A549 treated with AZD9567 at 1 μM for 4 hours (cell line): ENCODE data around the gene PYGL. TPM values are rescaled to one million over a fixed set of nuclear protein-coding genes. Genes with fewer than 3 reads are reported as not detected.

ENCODE experiments used
- total RNA-seq: library from RNA; stranded (reverse); fragments of 200-300 nt; extraction: Qiagen RNA extraction; gene quantifications from 5 replicates; pipeline ENCODE4 v1.2.3, GENCODE V29; 2022; ENCODE audit not compliant: insufficient read depth

The PYGL gene
- total RNA-seq: 120 to 182 TPM (median 151 TPM) in 5 replicates

GRCh38 chr14:50943943-50944646 lies at the start of gene PYGL:
Gene PYGL (minus strand): TSS chr14:50944483. CDS start chr14:50944403, 80 bp downstream.

GRCh38 chr14:50871914-50872732 lies 72.2 kb downstream of the PYGL start, which contains the start of gene ABHD12B:
Gene ABHD12B (plus strand): TSS chr14:50872053. CDS start chr14:50872175, 122 bp downstream.

Other genes with a start within 250 kb of the PYGL start
- gene NIN, start 113.3 kb downstream of the PYGL start, total RNA-seq: 11.8 to 16.9 TPM (median 15.7 TPM) in 5 replicates
- gene ABHD12B, start 72.4 kb downstream of the PYGL start, total RNA-seq: not detected in 5 replicates
- 10.7 to 13.9 TPM (median 11.9 TPM) in 5 replicates for gene TRIM9, start 150.6 kb upstream of the PYGL start, total RNA-seq